OCI-LY7 (cell line): ENCODE data around the gene ACOX1.

Experiments
- CTCF ChIP-seq: fragments of 200-600 bp; sonication (generic); conservative IDR thresholded peaks from 2 replicates; pipeline ENCODE4 v1.5.1; 2014; ENCODE audit warnings: mild to moderate bottlenecking, antibody characterized with exemption, low read length, moderate library complexity, mixed read lengths
- EZH2phosphoT487 ChIP-seq: fragments of 200-600 bp; sonication (generic); IDR thresholded peaks from 2 replicates; pipeline ENCODE4 v1.6.1; 2018; ENCODE audit warnings: low read depth, borderline replicate concordance, mild to moderate bottlenecking, mixed run types, antibody characterized with exemption, low read length, moderate library complexity, mixed read lengths

GRCh38 chr17:75998327-75998795 is 19.4 kb upstream of the ACOX1 start:
- TF ChIP-seq CTCF (no peak), EZH2phosphoT487 (no peak)
